DMS 273 (cell line): ENCODE data around the gene CASP2.

Source experiments
- DNase-seq: peaks from one replicate; lab custom pipeline; 2025; ENCODE audit not compliant: unreplicated experiment; lab: John Stamatoyannopoulos, UW

The CASP2 gene

DNA sequence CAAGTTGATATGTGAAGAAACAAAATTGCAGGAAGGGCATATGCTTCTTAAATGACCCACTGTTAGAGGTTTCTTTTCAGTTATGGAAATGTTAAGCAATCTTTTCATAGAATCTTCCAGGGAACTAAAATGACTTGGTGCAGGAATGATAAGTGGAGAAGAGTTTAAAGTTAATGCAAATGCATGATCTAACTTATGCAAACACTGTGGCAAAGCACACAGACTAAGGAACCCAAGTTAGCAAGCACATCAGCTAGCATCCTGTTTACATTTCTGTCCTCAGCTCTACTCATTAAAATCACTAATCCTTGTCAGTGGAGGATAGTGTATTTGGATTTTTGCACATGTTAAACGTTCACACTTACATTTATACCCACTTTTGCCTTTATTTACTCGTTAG, 37.1 kb downstream of the CASP2 start:
- DNase-seq = no peak

- no peak for DNase-seq
Measured at GRCh38 chr7:143327903-143328302, 39.8 kb downstream of the CASP2 start.

- DNase-seq = no peak
Measured at GRCh38 chr7:143329471-143330170, 41.5 kb downstream of the CASP2 start.

- no peak for DNase-seq
Measured at GRCh38 chr7:143331179-143331801, 43.1 kb downstream of the CASP2 start.

DNA sequence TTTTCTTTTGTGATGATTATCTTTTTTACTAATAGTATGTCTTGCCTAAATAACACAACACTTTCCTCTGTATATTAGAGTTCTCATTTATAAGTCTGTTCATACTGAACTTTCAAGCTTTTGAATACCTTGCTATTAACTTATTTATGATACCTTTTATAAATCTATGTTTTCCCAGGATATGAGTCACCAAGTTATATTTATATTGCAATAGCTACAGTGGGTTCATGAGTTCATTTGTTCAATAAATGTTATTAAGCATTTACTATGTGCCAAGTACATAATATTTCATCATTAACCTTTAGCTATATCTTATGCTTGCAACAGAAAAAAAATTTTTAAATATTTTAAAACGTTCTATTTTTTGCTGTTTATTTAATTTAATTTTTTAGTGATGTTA, 46.1 kb downstream of the CASP2 start:
- no peak for DNase-seq

GRCh38 chr7:143337216-143337615, 49.1 kb downstream of the CASP2 start:
- DNase-seq = no peak

DNA sequence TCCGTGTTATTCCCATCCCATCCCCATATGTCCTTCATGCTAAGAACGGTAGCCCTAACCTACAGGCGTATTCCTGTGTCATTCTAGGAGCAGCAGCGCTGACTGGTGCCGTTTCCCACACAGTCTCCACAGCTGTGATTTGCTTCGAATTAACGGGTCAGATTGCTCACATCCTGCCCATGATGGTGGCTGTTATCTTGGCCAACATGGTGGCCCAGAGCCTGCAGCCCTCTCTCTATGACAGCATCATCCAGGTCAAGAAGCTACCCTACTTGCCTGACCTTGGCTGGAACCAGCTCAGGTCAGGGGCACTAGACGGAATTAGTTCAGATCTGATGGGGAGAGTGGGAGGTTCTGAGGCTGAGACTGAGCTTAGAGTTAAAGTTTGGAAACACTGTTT, 53.7 kb downstream of the CASP2 start:
- DNase-seq = no peak

DNA sequence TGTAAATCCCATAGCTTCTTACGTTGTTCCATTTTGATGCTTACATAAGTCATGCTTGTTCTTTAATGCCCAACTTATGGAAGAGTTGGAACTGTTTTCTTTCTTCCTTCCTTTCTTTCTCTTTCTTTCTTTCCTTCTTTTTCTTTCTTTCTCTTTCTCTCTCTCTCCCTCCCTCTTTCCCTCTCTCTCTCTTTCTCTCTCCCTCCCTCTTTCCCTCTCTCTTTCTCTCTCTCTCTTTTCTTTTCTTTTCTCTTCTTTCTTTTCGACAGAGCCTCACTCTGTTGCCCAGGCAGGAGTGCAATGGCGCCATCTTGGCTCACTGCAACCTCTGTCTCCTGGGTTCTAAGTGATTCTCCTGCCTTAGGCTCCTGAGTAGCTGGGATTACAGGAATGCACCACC, 55.4 kb downstream of the CASP2 start:
- no peak for DNase-seq

DNA sequence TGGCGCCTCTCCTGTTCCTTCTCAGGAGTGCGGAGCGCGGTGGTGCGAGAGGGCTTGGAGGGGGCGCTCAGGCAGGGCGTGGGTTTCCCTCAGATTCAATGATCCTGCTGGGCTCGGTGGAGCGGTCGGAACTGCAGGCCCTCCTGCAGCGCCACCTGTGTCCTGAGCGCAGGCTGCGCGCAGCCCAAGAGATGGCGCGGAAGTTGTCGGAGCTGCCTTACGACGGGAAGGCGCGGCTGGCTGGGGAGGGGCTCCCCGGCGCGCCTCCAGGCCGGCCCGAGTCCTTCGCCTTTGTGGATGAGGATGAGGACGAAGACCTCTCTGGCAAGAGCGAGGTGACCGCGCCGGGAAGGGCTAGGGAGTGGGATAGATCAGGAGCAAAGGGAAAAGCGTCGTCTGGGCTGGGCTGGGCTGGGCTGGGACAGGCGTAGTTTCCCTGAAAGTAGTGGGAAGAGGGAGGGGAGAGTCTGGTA, 57.3 kb downstream of the CASP2 start:
- peak; percentile 83 for DNase-seq

DNA sequence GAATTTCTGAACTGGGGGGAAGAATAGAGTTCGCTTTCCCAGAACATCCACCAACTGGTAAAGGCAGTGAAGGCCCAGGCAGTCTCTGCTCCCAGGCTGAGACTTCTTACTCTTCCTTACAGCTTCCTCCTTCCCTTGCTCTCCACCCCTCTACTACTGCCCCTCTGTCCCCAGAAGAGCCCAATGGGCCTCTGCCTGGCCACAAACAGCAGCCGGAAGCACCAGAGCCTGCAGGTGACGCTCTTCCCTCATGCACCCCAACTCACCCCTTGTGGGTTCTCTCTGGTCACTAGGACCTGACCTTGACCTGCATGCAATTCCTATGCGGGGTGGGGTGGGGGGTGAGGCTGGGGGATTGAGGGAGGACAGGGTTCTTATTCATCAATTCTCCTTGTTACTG, 57.9 kb downstream of the CASP2 start:
- no peak for DNase-seq

- no peak for DNase-seq
Measured at GRCh38 chr7:143347950-143348349, 59.8 kb downstream of the CASP2 start.

GRCh38 chr7:143351060-143351459, 62.9 kb downstream of the CASP2 start:
- no peak for DNase-seq

DNA sequence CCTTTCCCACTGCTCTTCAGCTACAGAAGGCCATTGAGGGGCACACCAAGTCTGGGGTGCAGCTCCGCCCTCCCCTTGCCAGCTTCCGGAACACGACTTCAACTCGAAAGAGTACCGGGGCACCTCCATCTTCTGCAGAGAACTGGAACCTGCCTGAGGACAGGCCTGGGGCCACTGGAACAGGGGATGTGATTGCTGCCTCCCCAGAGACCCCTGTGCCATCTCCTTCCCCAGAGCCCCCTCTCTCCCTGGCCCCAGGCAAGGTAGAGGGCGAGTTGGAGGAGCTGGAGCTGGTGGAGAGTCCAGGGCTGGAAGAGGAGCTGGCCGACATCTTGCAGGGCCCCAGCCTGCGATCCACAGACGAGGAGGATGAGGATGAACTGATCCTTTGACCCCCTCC, 63.4 kb downstream of the CASP2 start:
- no peak for DNase-seq

DNA sequence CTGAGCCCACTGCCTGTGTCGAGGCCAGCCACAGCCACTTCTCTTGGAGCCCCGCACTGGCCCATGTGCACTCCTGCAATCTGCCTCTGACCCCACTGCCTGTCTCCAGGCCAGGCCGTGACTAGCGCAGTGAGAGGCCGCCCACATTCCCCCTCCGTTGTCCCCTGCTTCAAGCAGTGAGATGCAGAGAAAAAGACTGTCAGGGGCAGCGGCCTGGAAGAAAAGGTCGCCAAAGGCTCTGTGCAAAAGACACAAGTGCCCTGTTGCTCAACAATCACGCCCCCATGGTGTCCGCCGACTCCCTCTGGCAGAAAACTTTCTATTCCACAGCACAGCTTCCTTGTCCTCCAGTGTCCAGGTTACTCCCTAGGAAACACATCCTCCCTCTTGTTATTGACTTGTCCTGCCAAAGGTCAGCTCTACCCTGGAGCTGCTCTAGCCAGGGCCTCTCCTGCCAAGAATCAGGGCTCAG, 64.4 kb downstream of the CASP2 start:
- DNase-seq = no peak

GRCh38 chr7:143354376-143354775, 66.2 kb downstream of the CASP2 start:
- no peak for DNase-seq

- DNase-seq = no peak
Measured at GRCh38 chr7:143354965-143355364, 66.8 kb downstream of the CASP2 start.

- no peak for DNase-seq
Measured at GRCh38 chr7:143355450-143356385, 67.6 kb downstream of the CASP2 start.

- DNase-seq = no peak
Measured at GRCh38 chr7:143356414-143357050, 68.4 kb downstream of the CASP2 start.
